HG03064 (cell line): ENCODE data around the gene FXYD6.
"Not testable (repeated sequence)": the region's sequence is repeated elsewhere in the genome, so short reads cannot be mapped to it uniquely, and the experiment has no call there.

Experiments
- ATAC-seq: cut with Tn5 transposase; IDR thresholded peaks from one replicate; pipeline ENCODE4 v1.9.1; 2021; ENCODE audit warnings: low read depth; ENCODE audit not compliant: unreplicated experiment

Gene FXYD6

GRCh38 chr11:117876341-117877119, at the start of gene FXYD6:
FXYD6 (minus strand) TSS chr11:117876658; CDS start chr11:117842776, 33,882 bp downstream.
- ATAC-seq: no peak

GRCh38 chr11:117926166-117926565, 49.7 kb upstream of the FXYD6 start:
- not testable (repeated sequence) for ATAC-seq

- no peak for ATAC-seq
These were observed 48.9 kb upstream of the FXYD6 start for GRCh38 chr11:117925198-117925925.

GRCh38 chr11:117924631-117925170, 48.2 kb upstream of the FXYD6 start:
- ATAC-seq: no peak

GRCh38 chr11:117923773-117924172, 47.3 kb upstream of the FXYD6 start:
- no peak for ATAC-seq

- ATAC-seq: no peak
These were observed 46.8 kb upstream of the FXYD6 start for GRCh38 chr11:117923275-117923674.

GRCh38 chr11:117921893-117922292, 45.4 kb upstream of the FXYD6 start:
- no peak for ATAC-seq

GRCh38 chr11:117921456-117921855, 45.0 kb upstream of the FXYD6 start:
- ATAC-seq: no peak

GRCh38 chr11:117919781-117920221, 43.3 kb upstream of the FXYD6 start:
- ATAC-seq: no peak

- no peak for ATAC-seq
These were observed 42.9 kb upstream of the FXYD6 start for GRCh38 chr11:117919341-117919740.

- no peak for ATAC-seq
These were observed 42.2 kb upstream of the FXYD6 start for GRCh38 chr11:117918366-117919255.

GRCh38 chr11:117917591-117918151, 41.2 kb upstream of the FXYD6 start:
- ATAC-seq: no peak

GRCh38 chr11:117916956-117917355, 40.5 kb upstream of the FXYD6 start:
- no peak for ATAC-seq

GRCh38 chr11:117915672-117916235, 39.3 kb upstream of the FXYD6 start:
- no peak for ATAC-seq

GRCh38 chr11:117914991-117915618, 38.6 kb upstream of the FXYD6 start:
- no peak for ATAC-seq

- no peak for ATAC-seq
These were observed 37.9 kb upstream of the FXYD6 start for GRCh38 chr11:117914398-117914761.

- no peak for ATAC-seq
These were observed 37.4 kb upstream of the FXYD6 start for GRCh38 chr11:117913736-117914397.

- ATAC-seq: no peak
These were observed 36.0 kb upstream of the FXYD6 start for GRCh38 chr11:117912497-117912896.

- ATAC-seq: no peak
These were observed 35.2 kb upstream of the FXYD6 start for GRCh38 chr11:117911694-117912093.
